GM23248 (cell line): ENCODE results near the gene KLF6.

Experiments
- EZH2 ChIP-seq: fragments of 200-600 bp; sonication (generic); IDR thresholded peaks from 2 replicates; pipeline ENCODE4 v1.6.1; 2018; ENCODE audit warnings: antibody characterized with exemption, mild to moderate bottlenecking; ENCODE audit not compliant: insufficient read depth, poor library complexity, severe bottlenecking
- EZH2phosphoT487 ChIP-seq: fragments of 200-600 bp; sonication (generic); IDR thresholded peaks from 2 replicates; pipeline ENCODE4 v1.6.1; 2018; ENCODE audit warnings: antibody characterized with exemption, moderate library complexity, mild to moderate bottlenecking, low read depth; ENCODE audit not compliant: insufficient read depth

GRCh38 chr10:3740157-3740871 lies 44.7 kb downstream of the KLF6 start:
- TF ChIP-seq EZH2: no peak
- no peak for TF ChIP-seq EZH2phosphoT487
